ENCODE measurements around the gene FN1.

FN1 gene

GRCh38 chr2:215439980-215440512 is 4.2 kb upstream of the FN1 start:
- no peak overlapping the region for H3K23ac ChIP-seq (ENCODE audit: low read length)
- H4K5ac ChIP-seq (ENCODE audit: low read length): no peak overlapping the region
- no peak overlapping the region for H3K9ac ChIP-seq (ENCODE audit: low read length)
- peaks cover 2% of the 10 kb centered on the region for H3K4me1 ChIP-seq (ENCODE audit: control insufficient read depth, low read depth, low read length)
- H3K4me3 ChIP-seq (ENCODE audit: low read length): no peak overlapping the region
- H2AK5ac ChIP-seq (ENCODE audit: low read length): no peak overlapping the region
- H2BK15ac ChIP-seq (replicated peaks; ENCODE audit: low read depth): no peak overlapping the region
- no peak overlapping the region for H3K56ac ChIP-seq (ENCODE audit: low read length)
- peaks cover 5% of the 10 kb centered on the region for H3K79me2 ChIP-seq (ENCODE audit: control insufficient read depth, insufficient read depth, low read length)
- no peak overlapping the region for H3K4me2 ChIP-seq (ENCODE audit: low read length)
- H2BK5ac ChIP-seq (ENCODE audit: low read length): no peak overlapping the region
- H3K36me3 ChIP-seq (ENCODE audit: control insufficient read depth, insufficient read depth, low read length): no peaks in the 10 kb centered on the region
- no peak overlapping the region for H3K18ac ChIP-seq (ENCODE audit: low read length)
- no peak overlapping the region for H2BK120ac ChIP-seq (ENCODE audit: low read depth, low read length)
- H4K8ac ChIP-seq (ENCODE audit: low read depth, low read length): no peak overlapping the region
- no peak overlapping the region for H3K4ac ChIP-seq (ENCODE audit: low read depth, low read length)
- H3K27me3 ChIP-seq (ENCODE audit: insufficient read depth, low read length, poor library complexity): no peaks in the 10 kb centered on the region
- no peak overlapping the region for H3K27ac ChIP-seq (ENCODE audit: low read depth, low read length)
- no CpG with 5 or more reads among the region's 5 CpGs for WGBS (ENCODE audit: extremely low coverage, insufficient coverage, low lambda C conversion rate)
- peaks cover 2% of the 10 kb centered on the region for H3K79me1 ChIP-seq (ENCODE audit: low read length)
- DNase-seq: no peak

GRCh38 chr2:215439404-215439803 is 3.5 kb upstream of the FN1 start:
- H3K4me3 ChIP-seq (ENCODE audit: low read length): no peak overlapping the region
- no peaks in the 10 kb centered on the region for H3K27me3 ChIP-seq (ENCODE audit: insufficient read depth, low read length, poor library complexity)
- H3K4ac ChIP-seq (ENCODE audit: low read depth, low read length): peak overlapping the region; percentile 55
- no peaks in the 10 kb centered on the region for H3K36me3 ChIP-seq (ENCODE audit: control insufficient read depth, insufficient read depth, low read length)
- no peak overlapping the region for H3K56ac ChIP-seq (ENCODE audit: low read length)
- peak overlapping the region; percentile 85 for H2BK15ac ChIP-seq (replicated peaks; ENCODE audit: low read depth)
- DNase-seq: no peak
- H3K79me1 ChIP-seq (ENCODE audit: low read length): peaks cover 2% of the 10 kb centered on the region
- no peak overlapping the region for H2BK5ac ChIP-seq (ENCODE audit: low read length)
- no peak overlapping the region for H3K9ac ChIP-seq (ENCODE audit: low read length)
- no peak overlapping the region for H3K4me2 ChIP-seq (ENCODE audit: low read length)
- peaks cover 2% of the 10 kb centered on the region for H3K4me1 ChIP-seq (ENCODE audit: control insufficient read depth, low read depth, low read length)
- peaks cover 5% of the 10 kb centered on the region for H3K79me2 ChIP-seq (ENCODE audit: control insufficient read depth, insufficient read depth, low read length)
- no peak overlapping the region for H2AK5ac ChIP-seq (ENCODE audit: low read length)
- no peak overlapping the region for H3K23ac ChIP-seq (ENCODE audit: low read length)
- no peak overlapping the region for H2BK120ac ChIP-seq (ENCODE audit: low read depth, low read length)
- peak overlapping the region; percentile 68 for H3K18ac ChIP-seq (ENCODE audit: low read length)
- H3K27ac ChIP-seq (ENCODE audit: low read depth, low read length): no peak overlapping the region
- no peak overlapping the region for H4K8ac ChIP-seq (ENCODE audit: low read depth, low read length)
- WGBS (ENCODE audit: extremely low coverage, insufficient coverage, low lambda C conversion rate): no CpG with 5 or more reads among the region's 2 CpGs
- no peak overlapping the region for H4K5ac ChIP-seq (ENCODE audit: low read length)

- Histone ChIP-seq H2BK120ac (ENCODE audit: low read depth, low read length) (no peak overlapping the region), H3K4me2 (ENCODE audit: low read length) (no peak overlapping the region), H3K18ac (ENCODE audit: low read length) (peak overlapping the region; percentile 28), H2BK5ac (ENCODE audit: low read length) (no peak overlapping the region), H3K36me3 (ENCODE audit: control insufficient read depth, insufficient read depth, low read length) (no peaks in the 10 kb centered on the region), H2AK5ac (ENCODE audit: low read length) (no peak overlapping the region), H3K27ac (ENCODE audit: low read depth, low read length) (no peak overlapping the region), H2BK15ac (replicated peaks; ENCODE audit: low read depth) (no peak overlapping the region), H3K4ac (ENCODE audit: low read depth, low read length) (no peak overlapping the region), H3K79me2 (ENCODE audit: control insufficient read depth, insufficient read depth, low read length) (peaks cover 5% of the 10 kb centered on the region), H3K27me3 (ENCODE audit: insufficient read depth, low read length, poor library complexity) (no peaks in the 10 kb centered on the region), H4K5ac (ENCODE audit: low read length) (no peak overlapping the region), H3K56ac (ENCODE audit: low read length) (no peak overlapping the region), H3K79me1 (ENCODE audit: low read length) (peaks cover 2% of the 10 kb centered on the region), H4K8ac (ENCODE audit: low read depth, low read length) (no peak overlapping the region), H3K4me1 (ENCODE audit: control insufficient read depth, low read depth, low read length) (peaks cover 2% of the 10 kb centered on the region), H3K9ac (ENCODE audit: low read length) (no peak overlapping the region), H3K4me3 (ENCODE audit: low read length) (no peak overlapping the region), H3K23ac (ENCODE audit: low read length) (no peak overlapping the region)
- no peak for DNase-seq
- no CpG with 5 or more reads among the region's 2 CpGs for WGBS (ENCODE audit: extremely low coverage, insufficient coverage, low lambda C conversion rate)
Measured at GRCh38 chr2:215437614-215438013, 1.7 kb upstream of the FN1 start.

- peak; percentile 36 for DNase-seq
- Histone ChIP-seq H3K9ac (ENCODE audit: low read length) (peak overlapping the region; percentile 78), H3K27me3 (ENCODE audit: insufficient read depth, low read length, poor library complexity) (no peaks in the 10 kb centered on the region), H3K56ac (ENCODE audit: low read length) (peak overlapping the region; percentile 80), H3K4ac (ENCODE audit: low read depth, low read length) (peak overlapping the region; percentile 91), H3K4me3 (ENCODE audit: low read length) (peak overlapping the region; percentile 67), H2BK120ac (ENCODE audit: low read depth, low read length) (peak overlapping the region; percentile 73), H3K36me3 (ENCODE audit: control insufficient read depth, insufficient read depth, low read length) (no peaks in the 10 kb centered on the region), H3K23ac (ENCODE audit: low read length) (peak overlapping the region; percentile 68), H3K27ac (ENCODE audit: low read depth, low read length) (peak overlapping the region; percentile 97), H3K4me2 (ENCODE audit: low read length) (peak overlapping the region; percentile 27), H2AK5ac (ENCODE audit: low read length) (no peak overlapping the region), H3K79me2 (ENCODE audit: control insufficient read depth, insufficient read depth, low read length) (peaks cover 5% of the 10 kb centered on the region), H3K18ac (ENCODE audit: low read length) (peak overlapping the region; percentile 95), H2BK15ac (replicated peaks; ENCODE audit: low read depth) (peak overlapping the region; percentile 92), H4K5ac (ENCODE audit: low read length) (no peak overlapping the region), H3K79me1 (ENCODE audit: low read length) (peaks cover 2% of the 10 kb centered on the region), H4K8ac (ENCODE audit: low read depth, low read length) (no peak overlapping the region), H2BK5ac (ENCODE audit: low read length) (peak overlapping the region; percentile 80), H3K4me1 (ENCODE audit: control insufficient read depth, low read depth, low read length) (peaks cover 2% of the 10 kb centered on the region)
- no CpG with 5 or more reads among the region's 22 CpGs for WGBS (ENCODE audit: extremely low coverage, insufficient coverage, low lambda C conversion rate)
Measured at GRCh38 chr2:215436705-215437565, 1.1 kb upstream of the FN1 start.

- peak overlapping the region; percentile 94 for H3K4me2 ChIP-seq (ENCODE audit: low read length)
- peaks cover 5% of the 10 kb centered on the region for H3K79me2 ChIP-seq (ENCODE audit: control insufficient read depth, insufficient read depth, low read length)
- no peak overlapping the region for H2AK5ac ChIP-seq (ENCODE audit: low read length)
- no peak overlapping the region for H2BK120ac ChIP-seq (ENCODE audit: low read depth, low read length)
- no peak overlapping the region for H4K8ac ChIP-seq (ENCODE audit: low read depth, low read length)
- H3K9ac ChIP-seq (ENCODE audit: low read length): peak overlapping the region; percentile 90
- H3K27me3 ChIP-seq (ENCODE audit: insufficient read depth, low read length, poor library complexity): no peaks in the 10 kb centered on the region
- peak overlapping the region; percentile 97 for H3K23ac ChIP-seq (ENCODE audit: low read length)
- DNase-seq: peak; percentile 82
- H3K27ac ChIP-seq (ENCODE audit: low read depth, low read length): peak overlapping the region; percentile 90
- WGBS (ENCODE audit: extremely low coverage, insufficient coverage, low lambda C conversion rate): no CpG with 5 or more reads among the region's 31 CpGs
- H3K56ac ChIP-seq (ENCODE audit: low read length): peak overlapping the region; percentile 79
- peak overlapping the region; percentile 59 for H3K4me3 ChIP-seq (ENCODE audit: low read length)
- H3K18ac ChIP-seq (ENCODE audit: low read length): peak overlapping the region; percentile 61
- peaks cover 2% of the 10 kb centered on the region for H3K79me1 ChIP-seq (ENCODE audit: low read length)
- peaks cover 5% of the 10 kb centered on the region for H3K36me3 ChIP-seq (ENCODE audit: control insufficient read depth, insufficient read depth, low read length)
- peak overlapping the region; percentile 16 for H2BK5ac ChIP-seq (ENCODE audit: low read length)
- no peak overlapping the region for H2BK15ac ChIP-seq (replicated peaks; ENCODE audit: low read depth)
- H4K5ac ChIP-seq (ENCODE audit: low read length): no peak overlapping the region
- peak overlapping the region; percentile 72 for H3K4ac ChIP-seq (ENCODE audit: low read depth, low read length)
- peaks cover 2% of the 10 kb centered on the region for H3K4me1 ChIP-seq (ENCODE audit: control insufficient read depth, low read depth, low read length)
Measured at GRCh38 chr2:215435280-215435869, 493 bp downstream of the FN1 start.
